ENCODE data around the gene SMOC1.

The SMOC1 gene

GRCh38 chr14:69865701-69866365 is 13.4 kb upstream of the SMOC1 start:
- no peak for DNase-seq

GRCh38 chr14:69868363-69868963 is 10.8 kb upstream of the SMOC1 start:
- DNase-seq = no peak

GRCh38 chr14:69870613-69871012 is 8.6 kb upstream of the SMOC1 start:
- no peak for DNase-seq

GRCh38 chr14:69873877-69874780 is 5.1 kb upstream of the SMOC1 start:
- DNase-seq = no peak

GRCh38 chr14:69876221-69876847 is 2.9 kb upstream of the SMOC1 start:
- no peak for DNase-seq

GRCh38 chr14:69876848-69877306 is 2.3 kb upstream of the SMOC1 start:
- no peak for DNase-seq

- no peak for DNase-seq
Measured at GRCh38 chr14:69877492-69877891, 1.7 kb upstream of the SMOC1 start.

GRCh38 chr14:69878251-69878650 is 965 bp upstream of the SMOC1 start:
- DNase-seq = no peak

- DNase-seq = peak; percentile 58
Measured at GRCh38 chr14:69880044-69880487, 850 bp downstream of the SMOC1 start.

- no peak for DNase-seq
Measured at GRCh38 chr14:69880893-69881292, 1.7 kb downstream of the SMOC1 start.

GRCh38 chr14:69882116-69882864 is 3.1 kb downstream of the SMOC1 start:
- no peak for DNase-seq

GRCh38 chr14:69882915-69883314 is 3.7 kb downstream of the SMOC1 start:
- DNase-seq = no peak

- DNase-seq = no peak
Measured at GRCh38 chr14:69886453-69887242, 7.4 kb downstream of the SMOC1 start.

GRCh38 chr14:69887740-69888657 is 8.8 kb downstream of the SMOC1 start:
- DNase-seq = no peak

GRCh38 chr14:69891422-69891821 is 12.2 kb downstream of the SMOC1 start:
- DNase-seq = no peak

- no peak for DNase-seq
Measured at GRCh38 chr14:69895109-69895508, 15.9 kb downstream of the SMOC1 start.

GRCh38 chr14:69896080-69896479 is 16.9 kb downstream of the SMOC1 start:
- no peak for DNase-seq

- no peak for DNase-seq
Measured at GRCh38 chr14:69896972-69897371, 17.8 kb downstream of the SMOC1 start.

GRCh38 chr14:69900603-69901002 is 21.4 kb downstream of the SMOC1 start:
- DNase-seq = no peak

Measured in right forelimb (tissue), 1 donor.